ENCODE data around the gene MEF2D. TPM values are rescaled to one million over a fixed set of nuclear protein-coding genes. Genes with fewer than 3 reads are reported as not detected.

Gene MEF2D
- total and polyA plus RNA-seq, 9 donors: 16.8 to 75.3 (median 58.2) TPM

- DNase-seq: no peak
- WGBS (ENCODE audit: insufficient coverage): 50% methylated on average over 1 of the region's 2 CpGs
- Histone ChIP-seq H3K4me3 (ENCODE audit: low read length) (no peak overlapping the region), H3K9me3 (replicated peaks; ENCODE audit: control insufficient read depth, low read depth, low read length) (no peaks in the 10 kb centered on the region), H3K27ac (ENCODE audit: low read length) (no peak overlapping the region), H3K36me3 (ENCODE audit: control insufficient read depth, insufficient read depth, low read length) (peaks cover 32% of the 10 kb centered on the region), H3K4me1 (ENCODE audit: control insufficient read depth, insufficient read depth, low read length) (peaks cover 19% of the 10 kb centered on the region), H3K27me3 (ENCODE audit: control insufficient read depth, insufficient read depth, low read length) (no peaks in the 10 kb centered on the region)
These were observed 25.4 kb upstream of the MEF2D start for GRCh38 chr1:156525856-156526489.

- H3K36me3 ChIP-seq (ENCODE audit: control insufficient read depth, insufficient read depth, low read length): peaks cover 25% of the 10 kb centered on the region
These were observed 24.5 kb upstream of the MEF2D start for GRCh38 chr1:156525071-156525501.

GRCh38 chr1:156524481-156524869 is 23.9 kb upstream of the MEF2D start:
- no peaks in the 10 kb centered on the region for H3K9me3 ChIP-seq (replicated peaks; ENCODE audit: control insufficient read depth, low read depth, low read length)
- peaks cover 22% of the 10 kb centered on the region for H3K36me3 ChIP-seq (ENCODE audit: control insufficient read depth, insufficient read depth, low read length)
- peak overlapping the region; percentile 13 for H3K27ac ChIP-seq (ENCODE audit: low read length)
- 75% methylated on average over 3 of the region's 3 CpGs for WGBS (ENCODE audit: insufficient coverage)
- no peak overlapping the region for H3K4me3 ChIP-seq (ENCODE audit: low read length)
- DNase-seq: no peak
- H3K27me3 ChIP-seq (ENCODE audit: control insufficient read depth, insufficient read depth, low read length): no peaks in the 10 kb centered on the region
- H3K4me1 ChIP-seq (ENCODE audit: control insufficient read depth, insufficient read depth, low read length): peaks cover 19% of the 10 kb centered on the region

More at GRCh38 chr1:156525071-156525501, 24.5 kb upstream of the MEF2D start:
- Histone ChIP-seq H3K4me1 (ENCODE audit: control insufficient read depth, insufficient read depth, low read length) (peaks cover 19% of the 10 kb centered on the region), H3K27ac (ENCODE audit: low read length) (peak overlapping the region; percentile 13), H3K9me3 (replicated peaks; ENCODE audit: control insufficient read depth, low read depth, low read length) (no peaks in the 10 kb centered on the region), H3K4me3 (ENCODE audit: low read length) (no peak overlapping the region), H3K27me3 (ENCODE audit: control insufficient read depth, insufficient read depth, low read length) (no peaks in the 10 kb centered on the region)
- 25% methylated on average over 2 of the region's 6 CpGs for WGBS (ENCODE audit: insufficient coverage)
- DNase-seq: peak; percentile 39

GRCh38 chr1:156523801-156524480 is 23.4 kb upstream of the MEF2D start:
- DNase-seq: no peak
- no CpG with 5 or more reads among the region's 2 CpGs for WGBS (ENCODE audit: insufficient coverage)
- H3K36me3 ChIP-seq (ENCODE audit: control insufficient read depth, insufficient read depth, low read length): peaks cover 17% of the 10 kb centered on the region
- H3K4me1 ChIP-seq (ENCODE audit: control insufficient read depth, insufficient read depth, low read length): peaks cover 19% of the 10 kb centered on the region
- H3K27ac ChIP-seq (ENCODE audit: low read length): no peak overlapping the region
- no peak overlapping the region for H3K4me3 ChIP-seq (ENCODE audit: low read length)
- no peaks in the 10 kb centered on the region for H3K27me3 ChIP-seq (ENCODE audit: control insufficient read depth, insufficient read depth, low read length)
- H3K9me3 ChIP-seq (replicated peaks; ENCODE audit: control insufficient read depth, low read depth, low read length): no peaks in the 10 kb centered on the region

- peaks cover 10% of the 10 kb centered on the region for H3K36me3 ChIP-seq (ENCODE audit: control insufficient read depth, insufficient read depth, low read length)
- H3K27ac ChIP-seq (ENCODE audit: low read length): no peak overlapping the region
- H3K4me1 ChIP-seq (ENCODE audit: control insufficient read depth, insufficient read depth, low read length): peaks cover 14% of the 10 kb centered on the region
- no peak for DNase-seq
- no peak overlapping the region for H3K4me3 ChIP-seq (ENCODE audit: low read length)
- H3K9me3 ChIP-seq (replicated peaks; ENCODE audit: control insufficient read depth, low read depth, low read length): no peaks in the 10 kb centered on the region
- no peaks in the 10 kb centered on the region for H3K27me3 ChIP-seq (ENCODE audit: control insufficient read depth, insufficient read depth, low read length)
These were observed 21.9 kb upstream of the MEF2D start for GRCh38 chr1:156522443-156522970.

GRCh38 chr1:156517748-156518147 is 17.2 kb upstream of the MEF2D start:
- DNase-seq: no peak
- H3K27me3 ChIP-seq (ENCODE audit: control insufficient read depth, insufficient read depth, low read length): no peaks in the 10 kb centered on the region
- H3K4me3 ChIP-seq (ENCODE audit: low read length): no peak overlapping the region
- no peaks in the 10 kb centered on the region for H3K9me3 ChIP-seq (replicated peaks; ENCODE audit: control insufficient read depth, low read depth, low read length)
- WGBS (ENCODE audit: insufficient coverage): no CpG with 5 or more reads among the region's 4 CpGs
- no peaks in the 10 kb centered on the region for H3K36me3 ChIP-seq (ENCODE audit: control insufficient read depth, insufficient read depth, low read length)
- H3K4me1 ChIP-seq (ENCODE audit: control insufficient read depth, insufficient read depth, low read length): peaks cover 8% of the 10 kb centered on the region
- no peak overlapping the region for H3K27ac ChIP-seq (ENCODE audit: low read length)

- Histone ChIP-seq H3K36me3 (ENCODE audit: control insufficient read depth, insufficient read depth, low read length) (no peaks in the 10 kb centered on the region), H3K9me3 (replicated peaks; ENCODE audit: control insufficient read depth, low read depth, low read length) (no peaks in the 10 kb centered on the region), H3K4me3 (ENCODE audit: low read length) (no peak overlapping the region), H3K27ac (ENCODE audit: low read length) (no peak overlapping the region), H3K4me1 (ENCODE audit: control insufficient read depth, insufficient read depth, low read length) (peaks cover 8% of the 10 kb centered on the region), H3K27me3 (ENCODE audit: control insufficient read depth, insufficient read depth, low read length) (no peaks in the 10 kb centered on the region)
- WGBS (ENCODE audit: insufficient coverage): no CpG with 5 or more reads among the region's 4 CpGs
- DNase-seq: no peak
These were observed 16.2 kb upstream of the MEF2D start for GRCh38 chr1:156516821-156517220.

GRCh38 chr1:156515956-156516355 is 15.4 kb upstream of the MEF2D start:
- Histone ChIP-seq H3K4me3 (ENCODE audit: low read length) (no peak overlapping the region), H3K27me3 (ENCODE audit: control insufficient read depth, insufficient read depth, low read length) (no peaks in the 10 kb centered on the region), H3K4me1 (ENCODE audit: control insufficient read depth, insufficient read depth, low read length) (peaks cover 14% of the 10 kb centered on the region), H3K27ac (ENCODE audit: low read length) (no peak overlapping the region), H3K36me3 (ENCODE audit: control insufficient read depth, insufficient read depth, low read length) (no peaks in the 10 kb centered on the region), H3K9me3 (replicated peaks; ENCODE audit: control insufficient read depth, low read depth, low read length) (no peaks in the 10 kb centered on the region)
- DNase-seq: no peak
- no CpG with 5 or more reads among the region's 2 CpGs for WGBS (ENCODE audit: insufficient coverage)

GRCh38 chr1:156513185-156513584 is 12.6 kb upstream of the MEF2D start:
- Histone ChIP-seq H3K4me3 (ENCODE audit: low read length) (no peak overlapping the region), H3K36me3 (ENCODE audit: control insufficient read depth, insufficient read depth, low read length) (no peaks in the 10 kb centered on the region), H3K9me3 (replicated peaks; ENCODE audit: control insufficient read depth, low read depth, low read length) (no peaks in the 10 kb centered on the region), H3K27ac (ENCODE audit: low read length) (no peak overlapping the region), H3K4me1 (ENCODE audit: control insufficient read depth, insufficient read depth, low read length) (peaks cover 42% of the 10 kb centered on the region), H3K27me3 (ENCODE audit: control insufficient read depth, insufficient read depth, low read length) (no peaks in the 10 kb centered on the region)
- peak; percentile 55 for DNase-seq
- WGBS (ENCODE audit: insufficient coverage): 42% methylated on average over 5 of the region's 9 CpGs

- H3K4me3 ChIP-seq (ENCODE audit: low read length): no peak overlapping the region
- no peak for DNase-seq
- 93% methylated on average over 3 of the region's 7 CpGs for WGBS (ENCODE audit: insufficient coverage)
These were observed 11.1 kb upstream of the MEF2D start for GRCh38 chr1:156511644-156512043.

More at GRCh38 chr1:156511644-156512043, 11.1 kb upstream of the MEF2D start:
- Histone ChIP-seq H3K9me3 (replicated peaks; ENCODE audit: control insufficient read depth, low read depth, low read length) (no peaks in the 10 kb centered on the region), H3K36me3 (ENCODE audit: control insufficient read depth, insufficient read depth, low read length) (no peaks in the 10 kb centered on the region), H3K27me3 (ENCODE audit: control insufficient read depth, insufficient read depth, low read length) (no peaks in the 10 kb centered on the region), H3K27ac (ENCODE audit: low read length) (no peak overlapping the region), H3K4me1 (ENCODE audit: control insufficient read depth, insufficient read depth, low read length) (peaks cover 51% of the 10 kb centered on the region)

Data from muscle of leg (tissue), 11 donors.